ENCODE measurements around the gene ARHGAP28.

The ARHGAP28 gene

GRCh38 chr18:6733758-6734157, 4.2 kb downstream of the ARHGAP28 start:
- no peak for DNase-seq (ENCODE audit: low read depth)

GRCh38 chr18:6734726-6735430, 5.4 kb downstream of the ARHGAP28 start:
- no peak for DNase-seq (ENCODE audit: low read depth)

GRCh38 chr18:6737833-6738232, 8.3 kb downstream of the ARHGAP28 start:
- DNase-seq (ENCODE audit: low read depth) = no peak

GRCh38 chr18:6738622-6739021, 9.1 kb downstream of the ARHGAP28 start:
- DNase-seq (ENCODE audit: low read depth) = no peak

GRCh38 chr18:6741232-6741663, 11.7 kb downstream of the ARHGAP28 start:
- DNase-seq (ENCODE audit: low read depth) = no peak

GRCh38 chr18:6741786-6742185, 12.3 kb downstream of the ARHGAP28 start:
- DNase-seq (ENCODE audit: low read depth) = no peak

GRCh38 chr18:6743999-6744398, 14.5 kb downstream of the ARHGAP28 start:
- no peak for DNase-seq (ENCODE audit: low read depth)

- no peak for DNase-seq (ENCODE audit: low read depth)
These were observed 15.4 kb downstream of the ARHGAP28 start for GRCh38 chr18:6744816-6745455.

GRCh38 chr18:6745504-6746031, 16.1 kb downstream of the ARHGAP28 start:
- DNase-seq (ENCODE audit: low read depth) = no peak

- DNase-seq (ENCODE audit: low read depth) = no peak
These were observed 17.0 kb downstream of the ARHGAP28 start for GRCh38 chr18:6746386-6746960.

GRCh38 chr18:6747646-6748045, 18.1 kb downstream of the ARHGAP28 start:
- DNase-seq (ENCODE audit: low read depth) = no peak

GRCh38 chr18:6748241-6748640, 18.7 kb downstream of the ARHGAP28 start:
- DNase-seq (ENCODE audit: low read depth) = no peak

GRCh38 chr18:6750411-6750810, 20.9 kb downstream of the ARHGAP28 start:
- no peak for DNase-seq (ENCODE audit: low read depth)

- DNase-seq (ENCODE audit: low read depth) = no peak
These were observed 21.7 kb downstream of the ARHGAP28 start for GRCh38 chr18:6751222-6751621.

- DNase-seq (ENCODE audit: low read depth) = no peak
These were observed 22.8 kb downstream of the ARHGAP28 start for GRCh38 chr18:6752202-6752860.

- no peak for DNase-seq (ENCODE audit: low read depth)
These were observed 25.6 kb downstream of the ARHGAP28 start for GRCh38 chr18:6755107-6755506.

GRCh38 chr18:6757931-6758330, 28.4 kb downstream of the ARHGAP28 start:
- no peak for DNase-seq (ENCODE audit: low read depth)

GRCh38 chr18:6759579-6759978, 30.1 kb downstream of the ARHGAP28 start:
- no peak for DNase-seq (ENCODE audit: low read depth)

- no peak for DNase-seq (ENCODE audit: low read depth)
These were observed 34.0 kb downstream of the ARHGAP28 start for GRCh38 chr18:6763524-6763923.

GRCh38 chr18:6764382-6764781, 34.9 kb downstream of the ARHGAP28 start:
- no peak for DNase-seq (ENCODE audit: low read depth)

GRCh38 chr18:6773777-6774176, 44.3 kb downstream of the ARHGAP28 start:
- no peak for DNase-seq (ENCODE audit: low read depth)

- no peak for DNase-seq (ENCODE audit: low read depth)
These were observed 45.7 kb downstream of the ARHGAP28 start for GRCh38 chr18:6775237-6775636.

- no peak for DNase-seq (ENCODE audit: low read depth)
These were observed 46.2 kb downstream of the ARHGAP28 start for GRCh38 chr18:6775702-6776101.

All from activated T-helper 1 cell treated with Interleukin-2 at 50 U/mL for 16 hours (primary cell).